Neural cell (in vitro differentiated cells): ENCODE data around the gene XBP1. TPM values are rescaled to one million over a fixed set of nuclear protein-coding genes. Genes with fewer than 3 reads are reported as not detected.

Source experiments
- H2AFZ ChIP-seq: fragments of 200-600, 300-800 bp; sonication (generic), shearing (Covaris generic); 2 replicates; pipeline ENCODE4 v1.6.0; 2014; ENCODE audit warnings: low read depth, mild to moderate bottlenecking, antibody characterized with exemption, low read length, moderate library complexity
- H3F3A ChIP-seq: fragments of 200-600 bp; shearing (Covaris generic); 2 replicates; pipeline ENCODE4 v1.6.1; 2016; ENCODE audit warnings: mild to moderate bottlenecking, moderate library complexity, mixed read lengths, antibody characterized with exemption, low read length; ENCODE audit not compliant: insufficient read depth, poor library complexity, severe bottlenecking
- H3K27ac ChIP-seq: fragments of 200-600, 300-800 bp; sonication (generic), shearing (Covaris generic); 2 replicates; pipeline ENCODE4 v1.5.1; 2014; ENCODE audit warnings: mild to moderate bottlenecking, low read length, moderate library complexity
- H3K27me3 ChIP-seq: fragments of 300-800, 200-600 bp; sonication (generic), shearing (Covaris generic); 2 replicates; pipeline ENCODE4 v1.6.0; 2014; ENCODE audit warnings: mild to moderate bottlenecking, low read depth, low read length, moderate library complexity; ENCODE audit not compliant: insufficient read depth
- H3K36me3 ChIP-seq: fragments of 300-800, 200-600 bp; sonication (generic), shearing (Covaris generic); 2 replicates; pipeline ENCODE4 v1.5.1; 2014; ENCODE audit warnings: mild to moderate bottlenecking, antibody characterized with exemption, low read length, moderate library complexity; ENCODE audit not compliant: insufficient read depth
- H3K4me2 ChIP-seq: fragments of 300-800, 200-600 bp; sonication (generic), shearing (Covaris generic); 2 replicates; pipeline ENCODE4 v1.6.0; 2014; ENCODE audit warnings: mild to moderate bottlenecking, low read length
- H3K4me3 ChIP-seq: fragments of 300-800, 200-600 bp; sonication (generic), shearing (Covaris generic); 2 replicates; pipeline ENCODE4 v1.5.1; 2014; ENCODE audit warnings: mild to moderate bottlenecking, low read length, moderate library complexity
- H3K79me2 ChIP-seq: fragments of 200-600 bp; shearing (Covaris generic); replicated peaks from 2 replicates; pipeline ENCODE4 v1.6.0; 2014; ENCODE audit warnings: mild to moderate bottlenecking, low read length, moderate library complexity; ENCODE audit not compliant: insufficient read depth
- H3K9ac ChIP-seq: fragments of 300-800, 200-600 bp; sonication (generic), shearing (Covaris generic); 2 replicates; pipeline ENCODE4 v1.6.1; 2016; ENCODE audit warnings: mild to moderate bottlenecking, low read length, mixed read lengths
- H3K9me2 ChIP-seq: fragments of 200-600 bp; shearing (Covaris generic); 2 replicates; pipeline ENCODE4 v1.6.1; 2016; ENCODE audit warnings: mild to moderate bottlenecking, low read length, mixed read lengths; ENCODE audit not compliant: insufficient read depth
- H3K9me3 ChIP-seq: fragments of 200-600, 300-800 bp; sonication (generic), shearing (Covaris generic); 2 replicates; pipeline ENCODE4 v1.6.1; 2016; ENCODE audit warnings: mild to moderate bottlenecking, mixed run types, low read length, moderate library complexity, mixed read lengths
- H4K20me1 ChIP-seq: fragments of 200-600 bp; shearing (Covaris generic); 2 replicates; pipeline ENCODE4 v1.6.1; 2016; ENCODE audit warnings: mild to moderate bottlenecking, mixed run types; ENCODE audit not compliant: insufficient read depth
- EP300 ChIP-seq: fragments of 450-650 bp; conservative IDR thresholded peaks from 2 replicates; pipeline ENCODE4 v1.6.1; 2014; ENCODE audit warnings: antibody characterized with exemption, mild to moderate bottlenecking, moderate library complexity; ENCODE audit not compliant: poor library complexity, severe bottlenecking
- EZH2 ChIP-seq: fragments of 200-600, 300-800 bp; shearing (Covaris generic), sonication (generic); IDR thresholded peaks from 2 replicates; pipeline ENCODE4 v1.6.1; 2014; ENCODE audit warnings: antibody characterized with exemption, low read length, borderline replicate concordance, mild to moderate bottlenecking; ENCODE audit not compliant: insufficient read depth, poor library complexity, severe bottlenecking
- MXI1 ChIP-seq: fragments of 450-650 bp; conservative IDR thresholded peaks from 2 replicates; pipeline ENCODE4 v1.6.1; 2014; ENCODE audit warnings: antibody characterized with exemption, mild to moderate bottlenecking; ENCODE audit not compliant: poor library complexity, severe bottlenecking
- POLR2AphosphoS5 ChIP-seq: IDR thresholded peaks from 2 replicates; pipeline ENCODE4 v1.6.1; 2012
- RAD21 ChIP-seq: fragments of 450-650 bp; conservative IDR thresholded peaks from 2 replicates; pipeline ENCODE4 v1.6.1; 2014; ENCODE audit warnings: antibody characterized with exemption, mild to moderate bottlenecking, moderate library complexity
- SMC3 ChIP-seq: fragments of 450-650 bp; conservative IDR thresholded peaks from 2 replicates; pipeline ENCODE4 v1.6.1; 2014; ENCODE audit warnings: antibody characterized with exemption, mild to moderate bottlenecking, moderate library complexity; ENCODE audit not compliant: poor library complexity
- TAF1 ChIP-seq: IDR thresholded peaks from 2 replicates; pipeline ENCODE4 v1.6.1; 2012; ENCODE audit warnings: low read depth
- polyA plus RNA-seq: library from polyadenylated mRNA; depleted of rRNA; stranded (reverse); fragments of >200 nt; gene quantifications from 2 replicates; pipeline ENCODE4 v1.2.3, GENCODE V29; 2014
- TF ChIP-seq, protein P1 (sequence below): fragments of 450-650 bp; IDR thresholded peaks from 2 replicates; pipeline ENCODE4 v1.5.1; 2014; ENCODE audit warnings: antibody characterized with exemption, mild to moderate bottlenecking, moderate library complexity; ENCODE audit not compliant: poor library complexity, severe bottlenecking
- TF ChIP-seq, protein P2 (sequence below): IDR thresholded peaks from 2 replicates; pipeline ENCODE4 v1.6.1; 2012; ENCODE audit warnings: borderline replicate concordance

XBP1 gene
- polyA plus RNA-seq, 1 donor from 2014 or later: 19.0 TPM

DNA sequence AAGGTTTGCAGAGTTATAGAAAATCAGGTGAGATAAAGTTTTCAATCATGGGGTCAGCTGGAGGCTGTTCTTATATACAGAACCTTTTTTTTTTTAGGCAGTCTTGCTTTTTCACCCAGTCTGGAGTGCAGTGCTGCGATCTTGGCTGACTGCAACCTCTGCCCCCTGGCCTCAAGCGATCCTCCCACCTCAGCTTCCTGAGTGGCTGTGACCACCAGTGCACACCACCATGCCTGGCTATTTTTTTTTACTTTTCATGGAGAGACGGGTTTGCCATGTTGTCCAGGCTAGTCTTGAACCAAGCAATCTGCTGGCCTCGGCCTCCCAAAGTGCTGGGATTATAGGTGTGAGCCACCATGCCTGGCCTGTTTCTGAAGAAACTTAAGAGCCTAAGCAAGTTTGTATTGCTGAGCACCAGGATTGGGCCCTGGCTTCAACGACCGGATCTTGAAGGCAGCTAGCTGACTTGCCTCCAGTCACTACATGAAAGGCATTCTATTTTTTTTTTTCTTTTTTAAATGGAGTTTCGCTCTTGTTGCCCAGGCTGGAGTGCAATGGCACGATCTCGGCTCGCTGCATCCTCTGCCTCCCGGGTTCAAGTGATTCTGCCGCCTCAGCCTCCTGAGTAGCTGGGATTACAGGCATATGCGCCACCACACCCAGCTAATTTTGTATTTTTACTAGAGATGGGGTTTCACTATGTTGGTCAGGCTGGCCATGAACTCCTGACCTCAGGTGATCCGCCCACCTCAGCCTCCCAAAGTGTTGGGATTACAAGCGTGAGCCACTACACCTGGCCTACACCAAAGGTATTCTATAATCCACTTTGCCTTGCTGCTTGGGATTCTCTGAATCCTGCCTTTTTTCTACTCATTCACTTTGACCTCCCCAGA, 7.6 kb downstream of the XBP1 start (continued):
- TF ChIP-seq EZH2 (no peak), POLR2AphosphoS5 (no peak)

GRCh38 chr22:28791841-28792490, 8.4 kb downstream of the XBP1 start:
- Histone ChIP-seq H2AFZ (no peak overlapping the region), H3K27ac (no peak overlapping the region), H3K9me2 (no peaks in the 10 kb centered on the region), H3K9ac (no peak overlapping the region), H3K27me3 (no peaks in the 10 kb centered on the region), H3K36me3 (no peaks in the 10 kb centered on the region), H3F3A (no peaks in the 10 kb centered on the region), H3K4me3 (no peak overlapping the region), H4K20me1 (no peaks in the 10 kb centered on the region), H3K9me3 (no peaks in the 10 kb centered on the region), H3K79me2 (no peaks in the 10 kb centered on the region), H3K4me2 (no peak overlapping the region)
- TF ChIP-seq MXI1 (no peak), SMC3 (no peak), EP300 (no peak), POLR2AphosphoS5 (no peak), TAF1 (no peak), EZH2 (no peak), RAD21 (no peak)
- TF ChIP-seq, protein P1, sequence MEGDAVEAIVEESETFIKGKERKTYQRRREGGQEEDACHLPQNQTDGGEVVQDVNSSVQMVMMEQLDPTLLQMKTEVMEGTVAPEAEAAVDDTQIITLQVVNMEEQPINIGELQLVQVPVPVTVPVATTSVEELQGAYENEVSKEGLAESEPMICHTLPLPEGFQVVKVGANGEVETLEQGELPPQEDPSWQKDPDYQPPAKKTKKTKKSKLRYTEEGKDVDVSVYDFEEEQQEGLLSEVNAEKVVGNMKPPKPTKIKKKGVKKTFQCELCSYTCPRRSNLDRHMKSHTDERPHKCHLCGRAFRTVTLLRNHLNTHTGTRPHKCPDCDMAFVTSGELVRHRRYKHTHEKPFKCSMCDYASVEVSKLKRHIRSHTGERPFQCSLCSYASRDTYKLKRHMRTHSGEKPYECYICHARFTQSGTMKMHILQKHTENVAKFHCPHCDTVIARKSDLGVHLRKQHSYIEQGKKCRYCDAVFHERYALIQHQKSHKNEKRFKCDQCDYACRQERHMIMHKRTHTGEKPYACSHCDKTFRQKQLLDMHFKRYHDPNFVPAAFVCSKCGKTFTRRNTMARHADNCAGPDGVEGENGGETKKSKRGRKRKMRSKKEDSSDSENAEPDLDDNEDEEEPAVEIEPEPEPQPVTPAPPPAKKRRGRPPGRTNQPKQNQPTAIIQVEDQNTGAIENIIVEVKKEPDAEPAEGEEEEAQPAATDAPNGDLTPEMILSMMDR: no peak
- TF ChIP-seq, protein P2, sequence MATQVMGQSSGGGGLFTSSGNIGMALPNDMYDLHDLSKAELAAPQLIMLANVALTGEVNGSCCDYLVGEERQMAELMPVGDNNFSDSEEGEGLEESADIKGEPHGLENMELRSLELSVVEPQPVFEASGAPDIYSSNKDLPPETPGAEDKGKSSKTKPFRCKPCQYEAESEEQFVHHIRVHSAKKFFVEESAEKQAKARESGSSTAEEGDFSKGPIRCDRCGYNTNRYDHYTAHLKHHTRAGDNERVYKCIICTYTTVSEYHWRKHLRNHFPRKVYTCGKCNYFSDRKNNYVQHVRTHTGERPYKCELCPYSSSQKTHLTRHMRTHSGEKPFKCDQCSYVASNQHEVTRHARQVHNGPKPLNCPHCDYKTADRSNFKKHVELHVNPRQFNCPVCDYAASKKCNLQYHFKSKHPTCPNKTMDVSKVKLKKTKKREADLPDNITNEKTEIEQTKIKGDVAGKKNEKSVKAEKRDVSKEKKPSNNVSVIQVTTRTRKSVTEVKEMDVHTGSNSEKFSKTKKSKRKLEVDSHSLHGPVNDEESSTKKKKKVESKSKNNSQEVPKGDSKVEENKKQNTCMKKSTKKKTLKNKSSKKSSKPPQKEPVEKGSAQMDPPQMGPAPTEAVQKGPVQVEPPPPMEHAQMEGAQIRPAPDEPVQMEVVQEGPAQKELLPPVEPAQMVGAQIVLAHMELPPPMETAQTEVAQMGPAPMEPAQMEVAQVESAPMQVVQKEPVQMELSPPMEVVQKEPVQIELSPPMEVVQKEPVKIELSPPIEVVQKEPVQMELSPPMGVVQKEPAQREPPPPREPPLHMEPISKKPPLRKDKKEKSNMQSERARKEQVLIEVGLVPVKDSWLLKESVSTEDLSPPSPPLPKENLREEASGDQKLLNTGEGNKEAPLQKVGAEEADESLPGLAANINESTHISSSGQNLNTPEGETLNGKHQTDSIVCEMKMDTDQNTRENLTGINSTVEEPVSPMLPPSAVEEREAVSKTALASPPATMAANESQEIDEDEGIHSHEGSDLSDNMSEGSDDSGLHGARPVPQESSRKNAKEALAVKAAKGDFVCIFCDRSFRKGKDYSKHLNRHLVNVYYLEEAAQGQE: no peak

- no peaks in the 10 kb centered on the region for H3K36me3 ChIP-seq
- no peak overlapping the region for H3K4me3 ChIP-seq
- no peaks in the 10 kb centered on the region for H3K27me3 ChIP-seq
- no peak overlapping the region for H2AFZ ChIP-seq
- TF ChIP-seq MXI1: no peak
- no peak for TF ChIP-seq RAD21
- no peak for TF ChIP-seq SMC3
- no peak for TF ChIP-seq EZH2
- TF ChIP-seq, protein P1: no peak
- no peak for TF ChIP-seq POLR2AphosphoS5
- no peak for TF ChIP-seq TAF1
- TF ChIP-seq, protein P2: no peak
- no peak for TF ChIP-seq EP300
- no peaks in the 10 kb centered on the region for H3F3A ChIP-seq
- H3K9me3 ChIP-seq: no peaks in the 10 kb centered on the region
- no peak overlapping the region for H3K27ac ChIP-seq
- no peaks in the 10 kb centered on the region for H4K20me1 ChIP-seq
- H3K9me2 ChIP-seq: no peaks in the 10 kb centered on the region
- no peak overlapping the region for H3K4me2 ChIP-seq
- no peak overlapping the region for H3K9ac ChIP-seq
- H3K79me2 ChIP-seq: no peaks in the 10 kb centered on the region
These were observed 9.2 kb downstream of the XBP1 start for GRCh38 chr22:28791124-28791523.
